Mucosa of descending colon (tissue), 3 donors: ENCODE data around the gene HERC6. TPM values are rescaled to one million over a fixed set of nuclear protein-coding genes. Genes with fewer than 3 reads are reported as not detected.
"Not testable (repeated sequence)": the region's sequence is repeated elsewhere in the genome, so short reads cannot be mapped to it uniquely, and the experiment has no call there.

Source experiments
- ATAC-seq: fragments of 200-7000 bp; cut with Tn5 transposase; one replicate; pipeline ENCODE4 v1.9.1; 2020; ENCODE audit warnings: mild to moderate bottlenecking, moderate library complexity
- DNase-seq, 3 donors: peaks; one replicate each; pipeline ENCODE4 v3.0.0-alpha.2; 2020
- H3K36me3 ChIP-seq: fragments of 200-600 bp; one replicate; pipeline ENCODE4 v1.8.0; 2021; ENCODE audit warnings: low read depth, mild to moderate bottlenecking
- H3K4me1 ChIP-seq: fragments of 200-600 bp; one replicate; pipeline ENCODE4 v1.8.0; 2021; ENCODE audit warnings: low read depth, mild to moderate bottlenecking
- H3K4me3 ChIP-seq: fragments of 200-600 bp; one replicate; pipeline ENCODE4 v1.8.0; 2021; ENCODE audit warnings: mild to moderate bottlenecking
- H3K9me3 ChIP-seq: fragments of 200-600 bp; one replicate; pipeline ENCODE4 v1.8.0; 2021; ENCODE audit warnings: mild to moderate bottlenecking
- CTCF ChIP-seq: fragments of 200-600 bp; IDR thresholded peaks from one replicate; pipeline ENCODE4 v1.8.0; 2022; ENCODE audit warnings: antibody characterized with exemption, mild to moderate bottlenecking
- intact Hi-C, 2 donors: fragments of 100-400 bp; cut with DNase I in 1 of 2; cut with micrococcal nuclease in 1 of 2; formaldehyde crosslinking; loops; one replicate each; pipeline versions ENCODE4 v1.11.0 to v1.11.1; 2022; cut with DNase I, micrococcal nuclease
- total RNA-seq, 3 donors: library from RNA; stranded (reverse); fragmentation: NEBNext Ultra II Directional in 2 of 3; extraction: Animal tissue kit (Norgen Biotek cat#: 25700) in 2 of 3; gene quantifications; one replicate each; pipeline versions ENCODE4 v1.2.1 to v1.2.4, GENCODE V29; 2021 to 2023
- donor health status: DM: no; HTN: no; CAD: no; lungs with moderate emphysema.
- donor health status: DM: no; HTN: no; CAD: no.
- donor health status: DM: no; HTN: yes; CAD: no.

HERC6 gene
- total RNA-seq, 3 donors from 2014 or later = 7.5 to 8.8 (median 8.2) TPM

GRCh38 chr4:88443486-88443885, 64.8 kb downstream of the HERC6 start:
- TF ChIP-seq CTCF = no peak
- intact Hi-C loops = no loop called here
- Histone ChIP-seq H3K9me3 (no peaks in the 10 kb centered on the region), H3K36me3 (no peaks in the 10 kb centered on the region), H3K4me3 (no peak overlapping the region), H3K4me1 (no peaks in the 10 kb centered on the region)
- ATAC-seq (no peak), DNase-seq (no peak)

GRCh38 chr4:88445252-88445651, 66.6 kb downstream of the HERC6 start:
- Histone ChIP-seq H3K4me1 (no peaks in the 10 kb centered on the region), H3K4me3 (no peak overlapping the region), H3K9me3 (no peaks in the 10 kb centered on the region), H3K36me3 (no peaks in the 10 kb centered on the region)
- DNase-seq (no peak), ATAC-seq (no peak)
- intact Hi-C loops = no loop called here
- TF ChIP-seq CTCF = no peak

GRCh38 chr4:88446124-88446523, 67.5 kb downstream of the HERC6 start:
- intact Hi-C loops = no loop called here
- Histone ChIP-seq H3K9me3 (no peaks in the 10 kb centered on the region), H3K4me1 (no peaks in the 10 kb centered on the region), H3K4me3 (no peak overlapping the region), H3K36me3 (no peaks in the 10 kb centered on the region)
- DNase-seq (no peak), ATAC-seq (no peak)
- TF ChIP-seq CTCF = no peak

GRCh38 chr4:88447371-88448095, 68.9 kb downstream of the HERC6 start:
- DNase-seq (no peak), ATAC-seq (no peak)
- H3K4me3 ChIP-seq = no peak overlapping the region
- no peaks in the 10 kb centered on the region for H3K9me3 ChIP-seq
- no peaks in the 10 kb centered on the region for H3K4me1 ChIP-seq
- no peaks in the 10 kb centered on the region for H3K36me3 ChIP-seq
- intact Hi-C loops = no loop called here
- TF ChIP-seq CTCF = no peak

GRCh38 chr4:88448211-88448765, 69.6 kb downstream of the HERC6 start:
- DNase-seq, H3K4me1 ChIP-seq, H3K4me3 ChIP-seq, H3K36me3 ChIP-seq, ATAC-seq, intact Hi-C loops, H3K9me3 ChIP-seq: not testable (repeated sequence)

- no peaks in the 10 kb centered on the region for H3K9me3 ChIP-seq
- no peaks in the 10 kb centered on the region for H3K4me1 ChIP-seq
- no peak overlapping the region for H3K4me3 ChIP-seq
- ATAC-seq (no peak), DNase-seq (no peak)
- H3K36me3 ChIP-seq = no peaks in the 10 kb centered on the region
- intact Hi-C loops = no loop called here
- TF ChIP-seq CTCF = no peak
These were observed 70.2 kb downstream of the HERC6 start for GRCh38 chr4:88448889-88449288.
